D721Med (cell line): Measurements from ENCODE around the gene OAS2.

Source experiments
- DNase-seq: peaks from one replicate; pipeline ENCODE4 v3.0.0; 2011; ENCODE audit warnings: low spot score; ENCODE audit not compliant: insufficient read length
- FAIRE-seq: peaks from 2 replicates; lab custom pipeline; 2011; peaks lifted over from hg19 to GRCh38; lab: Jason Lieb, UNC
- TF ChIP-seq, protein P1 (sequence below): IDR thresholded peaks from 2 replicates; pipeline ENCODE4 v1.5.1; 2012; ENCODE audit warnings: mild to moderate bottlenecking, control low read depth; ENCODE audit not compliant: insufficient read depth; ENCODE audit errors: missing control alignments

OAS2 gene

GRCh38 chr12:113003636-113004035, 25.3 kb downstream of the OAS2 start:
- TF ChIP-seq, protein P1, sequence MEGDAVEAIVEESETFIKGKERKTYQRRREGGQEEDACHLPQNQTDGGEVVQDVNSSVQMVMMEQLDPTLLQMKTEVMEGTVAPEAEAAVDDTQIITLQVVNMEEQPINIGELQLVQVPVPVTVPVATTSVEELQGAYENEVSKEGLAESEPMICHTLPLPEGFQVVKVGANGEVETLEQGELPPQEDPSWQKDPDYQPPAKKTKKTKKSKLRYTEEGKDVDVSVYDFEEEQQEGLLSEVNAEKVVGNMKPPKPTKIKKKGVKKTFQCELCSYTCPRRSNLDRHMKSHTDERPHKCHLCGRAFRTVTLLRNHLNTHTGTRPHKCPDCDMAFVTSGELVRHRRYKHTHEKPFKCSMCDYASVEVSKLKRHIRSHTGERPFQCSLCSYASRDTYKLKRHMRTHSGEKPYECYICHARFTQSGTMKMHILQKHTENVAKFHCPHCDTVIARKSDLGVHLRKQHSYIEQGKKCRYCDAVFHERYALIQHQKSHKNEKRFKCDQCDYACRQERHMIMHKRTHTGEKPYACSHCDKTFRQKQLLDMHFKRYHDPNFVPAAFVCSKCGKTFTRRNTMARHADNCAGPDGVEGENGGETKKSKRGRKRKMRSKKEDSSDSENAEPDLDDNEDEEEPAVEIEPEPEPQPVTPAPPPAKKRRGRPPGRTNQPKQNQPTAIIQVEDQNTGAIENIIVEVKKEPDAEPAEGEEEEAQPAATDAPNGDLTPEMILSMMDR = no peak
- FAIRE-seq (no peak), DNase-seq (no peak)

DNA sequence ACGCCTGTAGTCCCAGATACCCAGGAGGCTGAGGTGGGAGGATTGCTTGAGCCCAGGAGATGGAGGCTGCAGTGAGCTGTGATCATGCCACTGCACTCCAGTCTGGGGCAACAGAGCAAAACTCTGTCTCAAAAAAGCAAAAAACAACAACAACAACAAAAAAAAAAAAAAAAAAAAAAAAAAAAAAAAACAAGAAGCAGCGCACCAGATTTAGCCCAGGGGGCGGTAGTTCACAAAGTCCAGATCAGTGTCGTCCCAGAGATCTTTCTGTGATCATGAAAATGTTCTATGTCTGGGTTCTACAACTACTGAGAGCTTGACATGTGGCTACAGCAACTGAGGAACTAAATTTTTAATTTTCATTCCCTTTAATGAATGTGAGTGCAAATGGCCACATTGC, 27.4 kb downstream of the OAS2 start:
- FAIRE-seq (no peak), DNase-seq (no peak)
- TF ChIP-seq, protein P1 = peak; percentile 29

DNA sequence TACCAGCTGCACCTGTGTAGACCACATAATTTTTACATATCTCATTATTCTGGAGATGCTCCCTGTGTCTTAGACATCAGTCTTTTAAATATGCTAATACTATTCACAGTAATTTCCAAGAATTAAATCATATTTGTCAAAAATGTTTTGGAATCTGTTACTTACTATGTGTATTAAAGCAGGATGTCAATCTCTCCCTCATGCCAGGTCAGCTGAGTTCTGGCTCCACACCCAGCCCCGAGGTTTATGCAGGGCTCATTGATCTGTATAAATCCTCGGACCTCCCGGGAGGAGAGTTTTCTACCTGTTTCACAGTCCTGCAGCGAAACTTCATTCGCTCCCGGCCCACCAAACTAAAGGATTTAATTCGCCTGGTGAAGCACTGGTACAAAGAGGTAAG, 27.9 kb downstream of the OAS2 start:
- no peak for DNase-seq
- FAIRE-seq = no peak
- TF ChIP-seq, protein P1 = no peak

GRCh38 chr12:113006641-113007040, 28.3 kb downstream of the OAS2 start:
- FAIRE-seq (no peak), DNase-seq (no peak)
- TF ChIP-seq, protein P1 = no peak

DNA sequence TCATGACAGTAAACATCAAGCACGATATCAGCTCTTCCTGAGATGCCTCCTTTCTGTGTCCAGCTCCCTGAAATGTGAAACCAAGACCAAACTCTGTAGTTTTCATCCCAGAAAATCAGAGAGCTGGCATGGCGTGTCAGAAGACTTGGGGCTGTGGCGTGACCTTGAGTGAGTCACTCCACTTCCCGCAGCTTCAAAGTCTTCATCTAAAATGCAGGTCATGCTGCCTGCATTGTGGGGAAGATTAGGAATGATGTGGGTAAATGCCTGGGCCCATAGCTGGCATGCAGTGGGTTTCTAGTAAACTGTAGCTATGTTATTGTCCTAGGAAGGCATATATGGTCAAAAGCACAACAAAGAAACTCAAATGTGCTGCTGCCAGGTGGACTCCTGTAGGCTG, 28.8 kb downstream of the OAS2 start:
- FAIRE-seq = no peak
- no peak for DNase-seq
- TF ChIP-seq, protein P1 = no peak

- DNase-seq (no peak), FAIRE-seq (no peak)
- TF ChIP-seq, protein P1 = no peak
Observed at GRCh38 chr12:113010701-113011100, 32.4 kb downstream of the OAS2 start.

DNA sequence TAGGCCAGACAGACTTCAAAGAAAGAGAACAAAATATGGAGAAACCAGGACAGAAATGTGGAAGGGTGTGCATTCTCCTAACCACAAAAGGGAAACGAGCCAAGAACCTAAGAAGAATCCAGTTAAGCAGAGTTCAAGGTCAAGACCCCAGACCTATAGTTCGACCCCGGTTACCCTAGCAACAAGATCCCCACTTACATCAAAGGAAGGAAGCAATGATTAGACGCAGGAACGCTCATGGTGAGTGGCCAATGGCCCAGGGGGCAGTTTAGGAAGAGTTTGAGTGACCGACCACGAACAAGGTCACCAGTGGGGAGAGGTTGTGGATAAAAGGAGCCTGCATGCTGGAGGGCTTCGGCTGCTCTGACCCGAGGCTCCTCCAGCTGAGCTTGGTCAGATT, 36.2 kb downstream of the OAS2 start:
- no peak for FAIRE-seq

More for the DNA sequence above, 36.2 kb downstream of the OAS2 start:
- no peak for DNase-seq
- TF ChIP-seq, protein P1 = no peak
